ENCODE data around the gene ZIM2.

GRCh38 chr19:56864443-56865125, 24.1 kb upstream of the ZIM2 start:
- TF ChIP-seq CTCF (IDR thresholded peaks at IDR 0.05) (no peak), POLR2A (IDR thresholded peaks at IDR 0.05) (no peak)

Measured in adrenal gland (tissue), 5 donors.